Stimulated activated naive CD4-positive, alpha-beta T cell (primary cell): ENCODE data around the gene GNMT.
"Not testable (repeated sequence)": the region's sequence is repeated elsewhere in the genome, so short reads cannot be mapped to it uniquely, and the experiment has no call there.

Experiments used
- DNase-seq, 6 experiments: peaks; one replicate each; lab custom pipeline; 2025; lab: John Stamatoyannopoulos, UW

GNMT gene

GRCh38 chr6:42974919-42975505 is 14.5 kb downstream of the GNMT start:
- no peak for DNase-seq

DNA sequence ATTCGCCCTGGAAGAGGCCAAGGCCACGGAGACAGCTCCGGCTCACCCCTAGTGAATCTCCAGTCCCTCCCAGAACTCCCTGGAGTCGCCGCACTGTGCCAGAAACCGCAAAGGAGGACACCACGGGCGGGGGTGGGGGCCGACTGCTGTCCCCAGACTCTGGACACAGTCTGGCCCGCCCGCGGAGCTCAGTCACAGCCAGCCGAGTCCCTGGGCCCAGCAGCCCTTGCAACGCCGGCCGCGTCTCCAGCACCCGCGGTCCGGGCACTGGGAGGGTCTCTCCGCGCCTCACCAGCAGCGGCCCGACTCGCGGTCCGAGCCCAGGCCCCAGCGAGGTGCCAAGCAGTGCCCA is 17.9 kb downstream of the GNMT start:
- peak in 1 of 6 experiments; percentile 13 for DNase-seq

GRCh38 chr6:42978839-42979522 is 18.4 kb downstream of the GNMT start, which contains the start of gene PEX6:
PEX6 (minus strand) TSS chr6:42979181; CDS start chr6:42979150, 31 bp downstream.
- DNase-seq, result peak; percentile 86 to 94 (median 92)

DNA sequence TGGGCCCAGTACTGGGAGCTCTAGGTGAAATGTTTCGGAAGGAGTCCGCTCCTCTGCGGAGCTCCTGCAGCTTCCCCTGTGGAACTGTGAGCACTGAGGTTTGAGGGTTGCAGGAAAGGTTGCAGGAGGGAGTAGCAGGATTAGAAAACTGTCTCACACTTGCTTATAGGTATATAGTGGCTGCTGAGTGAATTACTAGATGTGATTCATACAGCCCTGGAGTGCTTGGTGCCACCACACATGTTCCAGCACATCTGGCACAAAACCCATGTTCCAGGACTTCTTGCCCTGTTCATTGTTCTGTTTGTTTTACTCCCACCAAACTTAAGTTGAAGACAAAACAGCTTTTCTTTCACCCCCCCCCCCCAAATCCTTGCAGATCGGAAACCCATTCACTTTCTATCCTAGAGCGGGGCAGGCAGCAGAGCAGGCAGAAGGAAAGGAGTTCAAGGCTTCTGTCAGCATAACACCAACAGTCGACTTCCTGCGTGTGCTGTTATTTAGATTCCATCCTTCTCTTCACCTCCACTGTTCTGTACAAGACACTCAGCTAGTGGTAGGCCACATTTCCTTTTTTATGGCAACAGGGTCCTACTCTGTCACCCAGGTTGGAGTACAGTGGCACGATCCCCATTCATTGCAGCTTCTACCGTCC is 19.1 kb downstream of the GNMT start:
- DNase-seq, result peak in 2 of 6 experiments; percentile 37 to 57

- DNase-seq, result no peak
Observed at GRCh38 chr6:42981836-42982235, 21.3 kb downstream of the GNMT start.

GRCh38 chr6:42984001-42984923 is 23.7 kb downstream of the GNMT start, which contains the start of gene PPP2R5D:
PPP2R5D (plus strand) TSS chr6:42984570; CDS start chr6:42984678, 108 bp downstream.
- peak; percentile 89 to 98 (median 96) for DNase-seq

GRCh38 chr6:42984924-42985475 is 24.4 kb downstream of the GNMT start:
- DNase-seq, result peak in 4 of 6 experiments; percentile 9 to 32 (median 18)

DNA sequence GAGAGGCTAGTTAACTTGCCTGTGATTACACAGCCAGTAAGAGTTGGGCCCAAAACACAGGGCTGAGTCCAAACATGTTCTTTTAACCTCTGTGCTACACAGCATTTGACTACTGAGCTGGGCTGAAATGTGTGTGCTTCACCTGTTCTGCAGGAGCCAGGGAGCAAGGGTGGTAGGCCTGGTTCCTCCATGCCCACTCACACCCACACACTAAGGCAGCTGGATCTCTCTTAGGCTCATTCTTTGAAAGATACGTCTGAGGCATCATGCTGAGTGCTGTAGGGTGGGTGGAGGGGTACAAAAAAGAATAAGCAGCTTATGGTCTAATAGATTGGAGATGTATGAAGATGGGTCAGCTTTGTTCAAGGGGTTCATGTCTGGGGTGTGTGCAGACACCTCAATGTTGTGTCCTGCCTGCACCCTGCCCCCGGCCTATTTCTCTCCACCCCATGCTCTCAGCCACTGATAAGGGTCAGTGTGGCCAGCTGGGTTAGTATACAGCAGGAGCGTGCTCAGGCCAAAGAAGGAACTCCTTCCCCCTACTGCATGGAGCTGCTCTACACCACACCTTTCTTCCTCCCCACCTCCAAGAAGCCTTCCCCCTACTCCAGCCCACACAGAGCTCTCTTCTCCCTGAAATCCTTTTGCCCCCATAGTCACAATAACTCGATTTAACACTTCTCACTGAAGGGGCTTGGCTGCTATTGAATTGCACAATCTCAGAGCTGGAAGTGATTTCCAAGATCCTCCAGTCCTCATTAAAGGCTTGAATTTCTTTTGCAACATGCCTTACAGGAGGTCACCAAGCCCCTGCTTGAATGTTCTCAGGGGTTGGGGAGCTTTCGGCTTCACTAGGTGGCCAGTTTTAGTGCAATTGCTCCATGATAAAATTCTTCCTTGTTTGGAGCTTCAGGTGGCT is 27.2 kb downstream of the GNMT start:
- DNase-seq, result no peak

DNA sequence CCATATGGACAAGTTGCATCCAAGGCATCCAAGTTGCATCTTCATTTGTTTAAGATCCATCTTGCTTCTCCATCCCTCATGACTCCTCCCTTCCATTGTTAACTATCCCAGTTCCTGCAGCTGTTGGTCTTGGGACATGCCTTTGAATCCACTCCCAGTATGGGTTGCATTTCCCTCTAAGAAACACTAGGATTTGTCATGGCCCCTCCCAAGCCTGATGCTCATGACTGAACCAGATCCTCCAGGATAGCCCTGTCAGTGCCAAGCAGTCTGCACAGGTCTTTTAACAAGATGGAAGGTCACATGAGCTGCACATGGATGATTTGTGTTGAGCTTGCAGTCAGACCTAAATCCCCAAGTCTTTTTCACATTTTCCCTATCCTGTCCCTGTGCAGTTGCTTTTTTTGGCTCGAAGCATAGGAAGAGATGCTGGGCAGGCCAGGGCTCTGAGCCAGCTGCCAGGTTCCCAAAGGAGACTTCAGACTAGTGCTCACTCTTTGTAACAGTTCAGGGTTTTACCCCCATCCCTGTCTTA is 28.0 kb downstream of the GNMT start:
- DNase-seq, result no peak

DNA sequence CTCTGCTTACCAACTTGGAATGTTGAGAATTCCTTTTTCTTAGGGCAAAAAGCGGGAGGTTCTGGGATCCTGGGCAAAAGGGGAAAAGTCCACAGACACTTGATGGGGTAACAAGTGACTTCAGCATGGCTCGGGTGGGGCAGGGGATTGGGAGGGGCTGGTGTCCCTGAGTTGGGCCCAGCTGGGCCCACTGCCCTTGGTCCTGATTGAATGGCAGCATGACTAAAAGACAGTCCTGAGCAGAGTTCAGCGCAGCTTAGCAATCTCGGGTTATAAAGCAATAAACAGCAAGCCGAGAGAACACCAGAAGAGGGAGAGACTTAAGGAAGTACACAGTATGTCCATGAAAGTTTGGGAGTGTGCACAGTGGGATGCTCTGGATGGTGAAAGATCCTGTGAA is 29.4 kb downstream of the GNMT start:
- DNase-seq, result no peak

DNA sequence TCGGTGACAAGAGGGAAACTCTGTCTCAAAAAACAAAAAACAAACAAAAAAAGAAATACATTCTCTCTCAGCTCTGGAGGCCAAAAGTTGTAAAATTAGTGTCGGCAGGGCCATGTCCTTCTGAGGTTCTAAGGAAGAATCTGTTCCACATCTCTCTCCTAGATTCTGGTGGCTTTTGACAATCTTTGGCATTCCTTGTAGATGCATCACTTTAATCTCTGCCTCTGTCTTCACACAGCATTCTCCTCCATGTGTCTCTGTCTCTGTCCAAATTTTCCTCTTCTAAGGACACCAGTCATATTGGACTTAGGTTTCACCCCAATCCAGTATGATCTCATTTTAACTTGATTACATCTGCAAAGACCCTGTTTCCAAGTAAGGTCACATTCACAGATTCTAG is 32.9 kb downstream of the GNMT start:
- no peak for DNase-seq

DNA sequence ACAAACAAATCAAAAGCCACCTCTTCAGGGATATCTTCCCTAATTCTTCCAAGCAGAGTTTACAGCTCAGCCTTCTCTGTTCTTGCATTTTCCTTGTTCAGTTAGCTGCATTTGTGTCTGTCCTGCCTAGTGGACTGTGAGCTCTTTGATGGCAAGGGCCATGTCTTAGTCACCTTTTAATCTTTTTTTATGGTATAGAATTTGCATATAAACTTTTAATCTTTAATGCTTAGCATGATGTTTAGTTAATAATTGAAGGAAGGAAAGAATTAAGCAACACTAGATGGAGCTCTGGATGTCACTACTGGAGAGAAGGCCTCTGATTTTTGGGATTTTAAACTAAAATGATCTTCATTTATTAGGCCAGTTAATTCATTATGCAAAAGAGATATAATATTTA is 36.0 kb downstream of the GNMT start:
- no peak for DNase-seq

GRCh38 chr6:42998205-42998604 is 37.7 kb downstream of the GNMT start:
- not testable (repeated sequence) for DNase-seq

GRCh38 chr6:43001843-43002242 is 41.3 kb downstream of the GNMT start:
- DNase-seq, result no peak

DNA sequence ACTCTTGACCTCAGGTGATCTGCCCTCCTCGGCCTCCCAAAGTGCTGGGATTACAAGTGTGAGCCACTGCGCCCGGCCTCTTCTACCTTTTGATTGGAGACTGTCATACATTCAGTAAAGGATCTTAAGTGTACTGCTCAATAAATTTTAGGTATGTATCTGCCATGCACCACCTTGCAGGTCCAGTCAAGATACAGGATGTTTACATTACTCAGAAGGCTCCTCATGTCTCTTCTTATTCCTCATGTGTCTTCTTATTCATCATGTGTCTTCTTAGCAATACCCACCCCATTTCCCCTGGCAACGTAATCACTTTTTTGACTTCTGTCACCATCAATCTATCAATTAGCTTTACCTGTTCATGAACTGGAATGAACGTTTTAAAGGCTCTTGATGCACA is 45.3 kb downstream of the GNMT start:
- no peak for DNase-seq

GRCh38 chr6:43006251-43006650 is 45.7 kb downstream of the GNMT start:
- DNase-seq, result no peak

GRCh38 chr6:43007126-43007525 is 46.6 kb downstream of the GNMT start:
- DNase-seq, result no peak

DNA sequence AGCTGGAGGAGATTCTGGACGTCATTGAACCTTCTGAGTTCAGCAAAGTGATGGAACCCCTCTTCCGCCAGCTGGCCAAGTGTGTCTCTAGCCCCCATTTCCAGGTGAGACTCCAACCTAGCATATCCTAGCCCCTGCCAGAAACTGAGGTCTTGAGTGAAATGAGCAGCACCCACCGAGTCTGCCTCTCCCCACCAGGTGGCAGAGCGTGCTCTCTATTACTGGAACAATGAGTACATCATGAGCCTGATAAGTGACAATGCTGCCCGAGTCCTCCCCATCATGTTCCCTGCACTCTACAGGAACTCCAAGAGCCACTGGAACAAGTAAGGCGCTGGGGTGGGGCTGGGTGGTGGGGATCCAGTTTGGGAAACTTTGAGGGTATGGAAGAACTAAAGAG is 48.6 kb downstream of the GNMT start:
- peak in 4 of 6 experiments; percentile 7 to 31 (median 24) for DNase-seq

DNA sequence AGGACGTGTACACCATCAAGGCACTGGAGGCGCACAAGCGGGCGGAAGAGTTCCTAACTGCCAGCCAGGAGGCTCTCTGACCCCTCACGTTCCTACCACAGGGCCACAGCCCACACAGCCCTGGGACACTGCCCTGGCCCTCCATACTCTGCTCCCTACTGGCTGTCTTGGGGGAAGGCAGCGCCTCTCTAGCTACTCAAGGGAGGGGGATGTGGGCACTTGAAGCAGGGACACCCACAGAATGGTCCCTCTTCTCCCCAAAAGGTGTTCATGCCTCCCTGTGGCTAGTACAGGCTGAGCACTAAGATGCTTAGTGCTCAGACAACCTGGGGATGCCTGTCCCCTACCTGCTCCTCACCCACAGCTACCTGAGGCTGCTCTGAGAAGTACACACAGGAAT is 50.7 kb downstream of the GNMT start:
- no peak for DNase-seq

DNA sequence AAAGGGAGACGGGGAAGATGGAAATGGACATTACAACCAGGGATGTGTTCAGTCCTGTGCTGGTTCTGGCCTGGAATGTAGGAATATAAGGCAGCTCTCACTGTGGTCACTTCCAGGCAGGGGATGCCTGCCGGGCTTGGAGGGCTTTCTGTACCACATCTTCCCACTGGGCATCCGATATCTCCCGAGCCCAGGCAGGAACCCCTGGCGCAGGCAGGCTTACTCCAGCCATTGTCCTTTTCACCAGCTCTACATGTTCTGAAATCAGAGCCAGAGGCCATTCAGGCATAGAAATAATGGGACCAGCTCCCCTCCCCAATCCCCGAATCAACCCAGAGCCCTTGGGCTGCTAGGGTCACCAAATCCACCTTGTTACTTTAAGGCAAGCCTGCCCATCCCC is 51.8 kb downstream of the GNMT start:
- no peak for DNase-seq
